ENCODE results near the gene XPOT. TPM values are rescaled to one million over a fixed set of nuclear protein-coding genes. Genes with fewer than 3 reads are reported as not detected.

XPOT gene
- total RNA-seq, 4 donors from 2014 or later = 24.5 to 27.6 (median 26.8) TPM

- Histone ChIP-seq H3K27ac (replicated peaks in 1 of 4) (no peak overlapping the region), H3K4me3 (no peak overlapping the region), H3K9me3 (peaks cover 0 to 2% (median 0%) of the 10 kb centered on the region in 4 donors), H3K36me3 (peaks cover 26 to 94% (median 69%) of the 10 kb centered on the region in 4 donors), H3K27me3 (no peaks in the 10 kb centered on the region), H3K4me1 (peaks cover 0 to 11% (median 0%) of the 10 kb centered on the region in 4 donors)
- intact Hi-C loops (cut with DNase I) = no loop called here
- no peak for TF ChIP-seq POLR2A (IDR thresholded peaks at IDR 0.05; ENCODE audit: low read depth)
- no peak for TF ChIP-seq EP300 (IDR thresholded peaks at IDR 0.05)
- TF ChIP-seq CTCF (IDR thresholded peaks at IDR 0.05) = no peak
- no peak for TF ChIP-seq POLR2AphosphoS5 (IDR thresholded peaks at IDR 0.05)
- 92% methylated on average over 2 of the region's 2 CpGs for WGBS
- DNase-seq (ENCODE audit: extremely low spot score) = no peak
Observed at GRCh38 chr12:64470495-64470894, 66.3 kb downstream of the XPOT start.

- H3K4me3 ChIP-seq = no peak overlapping the region
- H3K27ac ChIP-seq (replicated peaks in 1 of 4) = no peak overlapping the region
- DNase-seq (ENCODE audit: extremely low spot score) = no peak
- peaks cover 25 to 88% (median 63%) of the 10 kb centered on the region in 4 donors for H3K36me3 ChIP-seq
- no peaks in the 10 kb centered on the region for H3K27me3 ChIP-seq
- WGBS = 93% methylated on average over 2 of the region's 2 CpGs
- intact Hi-C loops (cut with DNase I) = no loop called here
- TF ChIP-seq CTCF (IDR thresholded peaks at IDR 0.05) = no peak
- no peak for TF ChIP-seq POLR2A (IDR thresholded peaks at IDR 0.05; ENCODE audit: low read depth)
- no peak for TF ChIP-seq POLR2AphosphoS5 (IDR thresholded peaks at IDR 0.05)
- no peak for TF ChIP-seq EP300 (IDR thresholded peaks at IDR 0.05)
- peaks cover 0 to 9% (median 2%) of the 10 kb centered on the region in 4 donors for H3K9me3 ChIP-seq
- peaks cover 0 to 11% (median 0%) of the 10 kb centered on the region in 4 donors for H3K4me1 ChIP-seq
Observed at GRCh38 chr12:64473176-64473575, 69.0 kb downstream of the XPOT start.

- no peak for DNase-seq (ENCODE audit: extremely low spot score)
- H3K9me3 ChIP-seq = peaks cover 0 to 9% (median 2%) of the 10 kb centered on the region in 4 donors
- H3K36me3 ChIP-seq = peaks cover 18 to 90% (median 55%) of the 10 kb centered on the region in 4 donors
- TF ChIP-seq POLR2AphosphoS5 (IDR thresholded peaks at IDR 0.05) = no peak
- no peak for TF ChIP-seq EP300 (IDR thresholded peaks at IDR 0.05)
- TF ChIP-seq CTCF (IDR thresholded peaks at IDR 0.05) = no peak
- no peak for TF ChIP-seq POLR2A (IDR thresholded peaks at IDR 0.05; ENCODE audit: low read depth)
- no peak overlapping the region for H3K27ac ChIP-seq (replicated peaks in 1 of 4)
- H3K4me3 ChIP-seq = no peak overlapping the region
- H3K4me1 ChIP-seq = peaks cover 0 to 5% (median 0%) of the 10 kb centered on the region in 4 donors
- intact Hi-C loops (cut with DNase I) = no loop called here
- 96% methylated on average over 4 of the region's 4 CpGs for WGBS
- H3K27me3 ChIP-seq = no peaks in the 10 kb centered on the region
Observed at GRCh38 chr12:64475518-64475917, 71.3 kb downstream of the XPOT start.

GRCh38 chr12:64476844-64477243 is 72.7 kb downstream of the XPOT start:
- 97% methylated on average over 2 of the region's 2 CpGs for WGBS

More at GRCh38 chr12:64476844-64477243, 72.7 kb downstream of the XPOT start:
- intact Hi-C loops (cut with DNase I) = no loop called here
- Histone ChIP-seq H3K4me3 (no peak overlapping the region), H3K27me3 (no peaks in the 10 kb centered on the region), H3K9me3 (peaks cover 0 to 9% (median 2%) of the 10 kb centered on the region in 4 donors), H3K27ac (replicated peaks in 1 of 4) (no peak overlapping the region), H3K4me1 (no peaks in the 10 kb centered on the region), H3K36me3 (peaks cover 18 to 83% (median 48%) of the 10 kb centered on the region in 4 donors)
- TF ChIP-seq EP300 (IDR thresholded peaks at IDR 0.05) = no peak
- no peak for TF ChIP-seq CTCF (IDR thresholded peaks at IDR 0.05)
- TF ChIP-seq POLR2AphosphoS5 (IDR thresholded peaks at IDR 0.05) = no peak
- TF ChIP-seq POLR2A (IDR thresholded peaks at IDR 0.05; ENCODE audit: low read depth) = no peak
- no peak for DNase-seq (ENCODE audit: extremely low spot score)

All from esophagus muscularis mucosa (tissue), 4 donors.